HG02938 (cell line): ENCODE results near the gene RNF224.
A peak's percentile ranks its signal among the peaks of the same experiment; 100 is the strongest.
"Not testable (repeated sequence)": the region's sequence is repeated elsewhere in the genome, so short reads cannot be mapped to it uniquely, and the experiment has no call there.

Experiments used
- ATAC-seq: cut with Tn5 transposase; IDR thresholded peaks from one replicate; pipeline ENCODE4 v1.9.1; 2021; ENCODE audit warnings: mild to moderate bottlenecking, moderate library complexity; ENCODE audit not compliant: unreplicated experiment

RNF224 gene

GRCh38 chr9:137251490-137252268 is 24.4 kb downstream of the RNF224 start:
- ATAC-seq = no peak

DNA sequence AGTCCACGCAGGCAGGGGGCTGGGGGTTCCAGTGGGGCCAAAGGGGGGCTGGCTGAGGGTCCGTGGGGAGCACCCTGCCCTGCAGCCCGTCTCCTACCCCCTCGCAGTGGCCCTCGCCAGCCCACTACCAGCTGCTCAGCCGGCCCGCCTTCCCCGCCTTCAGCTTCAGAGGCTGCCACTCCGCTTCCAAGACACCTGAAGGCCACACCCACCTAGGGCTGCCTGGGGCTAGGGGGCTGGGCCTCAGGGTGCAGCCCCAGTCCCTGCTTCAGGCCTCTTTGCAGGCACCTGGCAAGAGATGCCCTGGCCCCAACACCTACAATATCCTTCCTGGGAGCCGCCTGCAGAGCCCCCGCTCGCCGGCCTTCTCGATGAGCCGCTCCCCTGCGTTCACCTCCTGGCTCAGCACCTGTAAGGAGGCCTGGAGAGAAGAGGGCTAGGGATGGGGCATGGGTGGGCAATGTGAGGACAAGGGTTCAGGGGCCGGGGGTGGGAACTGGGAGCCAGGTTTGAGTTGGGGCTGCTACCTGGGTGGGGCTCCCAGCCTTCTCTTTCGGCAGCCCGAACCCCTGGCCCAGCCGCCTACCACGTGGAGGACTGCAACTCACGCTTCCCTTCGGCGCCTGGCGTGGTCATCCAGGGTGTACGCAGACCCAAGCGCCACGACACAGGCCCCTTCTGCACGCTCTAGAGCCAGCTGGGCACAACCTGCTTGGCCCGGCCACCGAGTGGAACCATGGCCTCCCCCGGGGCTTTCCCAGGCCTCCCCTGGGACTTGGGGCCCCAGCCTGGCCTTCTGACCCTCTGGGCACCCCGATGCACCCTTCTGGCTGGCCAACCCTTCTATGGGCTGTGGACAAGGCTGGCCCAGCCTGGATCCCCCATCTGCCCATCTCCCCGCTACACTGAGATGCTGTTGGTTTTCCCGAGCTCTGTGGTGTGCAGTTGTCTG is 25.5 kb downstream of the RNF224 start:
- no peak for ATAC-seq

DNA sequence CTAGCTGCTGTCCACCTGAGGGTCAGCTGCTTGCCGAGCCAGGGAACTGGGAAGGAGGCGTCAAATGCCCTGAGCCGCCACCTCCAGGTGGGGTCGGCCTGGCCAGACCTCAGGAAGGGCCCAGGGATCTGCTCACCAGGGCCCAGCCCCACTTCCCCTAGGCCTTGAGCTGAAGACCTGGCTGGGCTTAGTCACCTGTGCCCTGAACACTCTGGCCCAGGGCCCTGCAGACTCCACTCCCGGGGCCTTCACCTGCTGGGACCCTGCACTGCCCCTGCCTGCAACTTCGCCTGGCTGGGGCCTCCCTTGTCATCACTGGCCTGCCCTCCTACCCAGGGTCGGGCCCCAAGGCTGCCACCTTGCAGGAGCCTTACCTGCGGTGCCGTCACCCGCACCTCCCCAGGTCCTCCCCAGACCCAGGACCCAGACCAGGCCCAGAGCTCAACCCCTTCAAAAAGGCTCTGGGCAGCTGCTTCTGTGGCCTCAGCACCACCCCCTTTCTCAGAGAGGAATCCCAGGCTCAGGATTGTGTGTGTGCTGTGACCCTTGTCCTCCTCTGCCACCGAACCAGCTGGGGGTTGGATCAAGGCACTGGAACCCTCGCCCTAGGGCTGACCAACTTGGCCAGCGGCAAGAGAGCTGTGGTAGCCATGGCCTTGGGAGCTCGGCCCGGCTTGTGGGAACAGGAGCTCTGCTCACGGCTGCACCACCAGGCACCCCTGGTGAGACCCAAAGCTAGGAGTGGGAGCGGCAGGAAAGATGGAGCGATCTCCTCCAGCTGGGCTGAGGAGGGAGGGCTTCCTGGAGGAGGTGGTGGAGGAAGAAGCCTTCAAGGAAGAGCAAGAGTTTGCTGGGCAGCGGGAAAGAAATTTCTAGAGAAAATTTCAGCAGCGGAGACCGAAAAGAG is 26.7 kb downstream of the RNF224 start:
- ATAC-seq = no peak

DNA sequence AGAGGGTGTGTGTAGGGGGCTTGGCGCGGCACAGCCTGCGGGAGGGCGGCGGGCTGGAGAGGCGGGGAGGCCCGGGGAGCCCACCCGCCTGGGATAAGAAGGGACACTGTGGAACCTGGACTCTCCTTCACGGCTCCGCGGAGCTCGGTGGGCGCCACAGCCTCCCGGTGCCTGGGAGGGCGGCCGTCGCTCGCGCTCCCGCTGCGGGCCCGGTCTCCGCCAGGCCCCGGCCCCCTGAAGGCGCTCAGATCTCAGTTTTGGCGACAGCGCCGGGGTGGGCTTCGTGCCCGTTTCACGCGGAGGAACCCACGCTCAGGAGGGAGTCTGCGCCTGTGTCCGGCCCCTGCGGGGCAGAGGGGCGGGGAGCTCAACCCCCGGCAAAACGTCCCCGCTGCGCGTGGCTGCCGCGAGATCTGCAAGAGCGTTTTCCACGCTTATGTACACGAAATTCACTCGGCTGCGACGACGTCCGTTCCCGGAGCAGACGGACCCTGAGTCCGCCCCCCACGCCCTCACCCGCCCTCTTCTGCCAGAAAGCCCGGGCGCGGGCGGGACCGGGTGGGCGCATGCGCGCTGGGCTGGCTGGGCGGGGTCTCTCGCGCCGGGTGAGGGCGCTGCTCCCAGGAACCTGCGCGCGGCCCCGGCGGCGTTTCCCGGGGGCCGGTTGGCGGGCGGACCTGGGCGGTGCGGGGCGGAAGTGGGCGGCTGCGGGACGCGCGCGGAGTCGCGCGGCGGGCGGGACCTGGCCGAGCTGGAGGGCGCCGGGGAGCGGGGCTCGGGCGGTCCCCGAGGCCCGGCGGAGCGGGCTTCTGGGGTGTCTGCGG is 27.5 kb downstream of the RNF224 start, which contains the start of gene NELFB:
Gene NELFB (plus strand): TSS at position 704 of the 824 bp plus-strand sequence.
- ATAC-seq = peak; percentile 69

DNA sequence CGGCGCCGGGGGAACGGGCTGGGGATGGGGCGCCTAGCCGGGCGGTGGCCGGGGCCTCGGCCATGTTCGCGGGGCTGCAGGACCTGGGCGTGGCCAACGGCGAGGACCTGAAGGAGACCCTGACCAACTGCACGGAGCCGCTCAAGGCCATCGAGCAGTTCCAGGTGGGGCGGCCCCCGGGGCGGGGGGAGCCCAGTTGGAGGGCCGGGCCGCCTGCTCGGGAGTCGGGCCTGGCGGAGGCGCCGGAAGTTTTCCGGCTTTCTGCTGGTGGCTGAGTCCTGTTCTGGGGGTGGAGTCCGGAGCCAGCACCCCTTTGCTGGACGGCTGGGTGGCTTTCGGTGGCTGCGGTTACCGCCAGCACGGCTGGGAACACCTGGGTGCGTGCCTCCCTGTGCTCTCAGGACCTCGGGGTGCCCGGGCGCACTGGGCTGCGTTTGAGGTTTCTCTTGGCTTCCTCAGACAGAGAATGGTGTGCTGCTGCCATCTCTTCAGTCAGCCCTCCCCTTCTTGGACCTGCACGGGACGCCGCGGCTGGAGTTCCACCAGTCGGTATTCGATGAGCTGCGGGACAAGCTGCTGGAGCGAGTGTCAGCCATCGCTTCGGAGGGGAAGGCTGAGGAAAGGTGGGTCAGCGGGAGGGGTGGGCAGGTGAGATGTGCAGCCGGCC is 28.3 kb downstream of the RNF224 start:
- peak; percentile 35 for ATAC-seq

- ATAC-seq = no peak
Observed at GRCh38 chr9:137256362-137256761, 29.1 kb downstream of the RNF224 start.

GRCh38 chr9:137256856-137257255 is 29.6 kb downstream of the RNF224 start:
- no peak for ATAC-seq

- ATAC-seq = not testable (repeated sequence)
Observed at GRCh38 chr9:137262173-137262908, 35.0 kb downstream of the RNF224 start.

- no peak for ATAC-seq
Observed at GRCh38 chr9:137262909-137263285, 35.6 kb downstream of the RNF224 start.

- ATAC-seq = no peak
Observed at GRCh38 chr9:137263506-137263905, 36.2 kb downstream of the RNF224 start.

DNA sequence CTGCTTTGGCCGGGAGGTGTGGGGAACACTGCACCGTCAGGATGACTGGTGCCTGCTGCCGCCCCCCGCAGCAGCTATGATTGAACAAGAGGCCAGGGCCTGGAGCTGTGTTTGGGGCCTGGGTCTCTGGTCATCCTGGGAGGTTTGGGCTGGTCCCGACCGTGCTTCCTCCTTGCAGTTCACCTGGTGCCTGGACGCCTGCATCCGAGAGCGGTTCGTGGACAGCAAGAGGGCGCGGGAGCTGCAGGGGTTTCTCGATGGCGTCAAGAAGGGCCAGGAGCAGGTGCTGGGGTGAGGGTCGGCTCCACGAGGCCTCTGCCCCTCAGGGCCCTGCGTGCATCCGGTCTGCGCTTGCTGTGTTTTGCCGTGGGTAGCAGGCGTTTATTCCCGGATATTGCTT is 36.8 kb downstream of the RNF224 start:
- ATAC-seq = no peak

DNA sequence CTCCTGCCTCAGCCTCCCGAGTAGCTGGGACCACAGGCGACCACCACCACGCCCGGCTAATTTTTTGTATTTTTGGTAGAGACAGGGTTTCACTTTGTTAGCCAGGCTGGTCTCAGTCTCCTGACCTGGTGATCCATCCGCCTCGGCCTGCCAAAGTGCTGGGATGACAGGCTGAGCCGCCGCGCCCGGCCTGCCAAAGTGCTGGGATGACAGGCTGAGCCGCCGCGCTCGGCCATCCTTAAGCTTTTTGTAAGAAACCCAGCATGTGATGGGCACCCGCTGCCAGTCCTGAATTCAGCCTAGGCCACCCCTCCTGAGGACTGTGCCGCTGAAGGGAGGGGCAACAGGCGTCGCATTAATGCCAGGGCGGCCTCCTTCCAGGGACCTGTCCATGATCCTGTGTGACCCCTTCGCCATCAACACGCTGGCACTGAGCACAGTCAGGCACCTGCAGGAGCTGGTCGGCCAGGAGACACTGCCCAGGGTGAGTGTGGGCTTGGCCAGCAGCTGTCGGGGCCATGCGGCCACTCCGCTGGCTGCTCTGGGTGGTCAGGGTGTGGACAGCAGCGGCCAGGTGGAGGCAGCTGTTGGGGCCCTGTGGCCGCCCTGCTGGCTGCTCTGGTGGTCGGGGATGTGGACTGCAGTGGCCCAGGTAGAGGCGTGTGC is 38.3 kb downstream of the RNF224 start:
- no peak for ATAC-seq

- no peak for ATAC-seq
Observed at GRCh38 chr9:137266162-137266527, 38.8 kb downstream of the RNF224 start.

- no peak for ATAC-seq
Observed at GRCh38 chr9:137266585-137267453, 39.5 kb downstream of the RNF224 start.

DNA sequence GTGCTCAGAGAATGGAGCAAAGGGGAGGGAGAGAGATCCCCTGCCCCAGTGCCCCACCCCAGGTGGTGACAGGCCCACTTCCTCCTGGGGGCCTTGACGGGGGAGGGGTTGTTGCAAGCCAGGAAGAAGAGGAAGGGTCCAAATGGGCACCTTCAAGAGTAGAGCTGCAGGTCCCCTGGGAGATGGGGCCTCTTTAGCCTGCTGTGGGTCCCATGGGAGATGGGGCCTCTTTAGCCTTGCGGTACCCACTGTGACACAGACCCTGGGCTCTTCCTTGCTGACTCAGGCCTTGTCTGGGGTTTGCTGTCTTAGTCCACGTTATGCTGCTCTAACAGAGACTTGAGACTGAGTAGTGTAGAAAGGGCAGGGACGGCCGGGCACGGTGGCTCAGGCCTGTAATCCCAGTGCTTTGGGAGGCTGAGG is 40.6 kb downstream of the RNF224 start:
- no peak for ATAC-seq

DNA sequence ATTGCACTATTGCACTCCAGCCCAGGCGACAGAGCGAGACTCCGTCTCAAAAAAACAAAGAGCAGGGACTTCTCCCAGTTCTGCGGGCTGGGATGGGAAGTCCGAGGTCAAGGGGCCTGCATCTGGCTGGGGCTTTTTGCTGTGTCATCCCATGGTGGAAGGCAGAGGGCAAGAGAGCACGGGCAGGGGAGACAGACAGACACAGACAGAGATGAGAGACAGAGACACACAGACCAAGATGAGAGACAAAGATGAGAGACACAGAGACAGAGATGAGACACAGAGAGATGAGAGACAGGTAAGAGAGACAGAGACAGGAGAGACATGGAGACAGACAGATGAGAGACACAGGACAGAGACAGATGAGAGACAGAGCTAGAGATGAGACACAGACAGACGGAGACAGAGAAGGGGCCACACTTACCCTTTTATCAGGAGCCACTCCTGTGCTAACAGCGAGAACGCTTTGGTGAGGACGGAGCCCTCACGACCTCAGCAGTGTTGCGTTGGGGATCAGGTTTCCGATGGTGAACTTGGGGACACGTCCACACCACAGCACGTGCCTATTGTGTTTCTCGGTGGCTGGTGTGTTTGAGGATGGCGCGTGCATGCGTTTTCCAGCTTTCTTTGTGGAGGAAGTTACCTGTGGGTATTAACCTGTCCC is 41.4 kb downstream of the RNF224 start:
- ATAC-seq = no peak
